ENCODE measurements around the gene B9D2.
"Not testable (repeated sequence)": the region's sequence is repeated elsewhere in the genome, so short reads cannot be mapped to it uniquely, and the experiment has no call there.

B9D2 gene

DNA sequence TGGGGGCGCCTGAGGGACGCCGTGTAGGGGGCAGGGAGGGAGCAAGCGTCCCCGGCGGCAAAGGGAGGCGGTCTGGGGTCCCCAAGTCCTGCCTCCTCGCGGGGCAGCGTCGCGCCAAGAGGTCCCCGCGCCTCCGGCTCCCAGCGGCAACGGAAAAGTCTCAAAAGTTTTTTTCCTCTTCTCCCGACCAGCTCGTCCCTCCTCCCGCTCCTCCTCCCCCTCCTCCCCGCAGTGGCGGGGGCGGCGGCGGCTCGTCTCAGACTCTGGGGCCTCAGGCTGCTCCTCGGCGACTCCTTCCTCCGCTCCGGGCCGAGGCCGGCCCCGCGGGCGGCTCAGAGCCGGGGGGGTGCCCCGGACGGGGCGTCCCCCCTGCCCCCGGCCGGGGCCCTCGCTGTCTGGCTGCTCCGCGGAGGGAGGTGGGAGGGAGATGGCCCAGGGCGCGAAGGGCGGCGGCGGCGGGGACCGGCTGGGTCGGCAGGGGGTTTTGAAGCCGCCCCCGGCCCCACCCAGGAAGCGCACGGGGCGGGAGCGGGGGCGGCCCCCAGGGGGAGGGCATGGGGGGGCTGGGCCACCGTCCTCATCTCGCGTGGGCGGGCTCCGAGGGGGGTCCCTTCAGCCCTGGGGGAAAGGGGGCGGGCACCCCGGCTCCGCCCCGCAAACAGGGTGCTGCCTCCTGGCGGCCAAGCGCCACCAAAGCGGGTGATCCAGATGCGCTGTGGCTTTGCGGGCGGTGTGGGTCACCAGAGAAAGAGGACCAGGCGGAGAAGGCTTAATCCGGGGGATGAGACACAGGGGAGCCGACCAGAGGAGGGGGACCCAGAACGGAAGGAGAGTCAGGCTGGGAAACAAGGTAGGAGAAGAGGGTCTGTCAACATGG, 10.2 kb downstream of the B9D2 start, which contains the start of gene TGFB1:
Gene TGFB1 (minus strand): TSS at position 457 of the 877 bp plus-strand sequence. CDS start 878 bp downstream, outside the sequence.
- peak; percentile 20 for DNase-seq

DNA sequence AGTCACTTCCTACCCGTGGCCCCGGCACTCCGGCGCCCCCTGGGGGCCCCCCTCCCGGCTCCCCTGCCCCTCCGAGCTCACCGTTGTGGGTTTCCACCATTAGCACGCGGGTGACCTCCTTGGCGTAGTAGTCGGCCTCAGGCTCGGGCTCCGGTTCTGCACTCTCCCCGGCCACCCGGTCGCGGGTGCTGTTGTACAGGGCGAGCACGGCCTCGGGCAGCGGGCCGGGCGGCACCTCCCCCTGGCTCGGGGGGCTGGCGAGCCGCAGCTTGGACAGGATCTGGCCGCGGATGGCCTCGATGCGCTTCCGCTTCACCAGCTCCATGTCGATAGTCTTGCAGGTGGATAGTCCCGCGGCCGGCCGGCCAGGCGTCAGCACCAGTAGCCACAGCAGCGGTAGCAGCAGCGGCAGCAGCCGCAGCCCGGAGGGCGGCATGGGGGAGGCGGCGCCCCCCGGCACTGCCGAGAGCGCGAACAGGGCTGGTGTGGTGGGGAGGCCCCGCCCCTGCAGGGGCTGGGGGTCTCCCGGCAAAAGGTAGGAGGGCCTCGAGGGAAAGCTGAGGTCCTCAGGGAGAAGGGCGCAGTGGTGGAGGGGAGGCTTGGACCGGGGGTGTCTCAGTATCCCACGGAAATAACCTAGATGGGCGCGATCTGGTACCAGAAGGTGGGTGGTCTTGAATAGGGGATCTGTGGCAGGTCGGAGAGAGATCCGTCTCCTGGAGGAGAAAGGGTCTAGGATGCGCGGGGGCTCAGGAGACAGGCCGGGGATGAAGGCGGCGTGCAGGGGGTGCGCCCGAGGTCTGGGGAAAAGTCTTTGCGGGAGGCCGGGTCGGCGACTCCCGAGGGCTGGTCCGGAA, 11.1 kb downstream of the B9D2 start:
- no peak for DNase-seq

DNA sequence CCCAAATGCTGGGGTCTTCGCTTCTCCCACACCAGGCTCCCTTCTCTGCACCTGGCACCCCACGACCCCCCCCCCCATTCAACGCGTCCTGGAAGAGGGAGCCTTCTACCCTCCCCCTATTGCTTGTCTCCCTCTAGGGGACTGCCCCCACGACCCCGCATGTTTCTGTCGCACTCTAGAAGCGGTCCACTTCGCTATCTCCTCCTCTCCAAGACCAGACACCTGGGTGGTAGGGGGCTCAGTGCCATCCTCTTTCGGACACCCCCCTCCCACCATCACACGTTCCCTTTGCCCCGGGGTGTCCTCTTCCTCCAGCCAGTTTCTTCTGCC, 11.7 kb downstream of the B9D2 start:
- DNase-seq, result no peak

DNA sequence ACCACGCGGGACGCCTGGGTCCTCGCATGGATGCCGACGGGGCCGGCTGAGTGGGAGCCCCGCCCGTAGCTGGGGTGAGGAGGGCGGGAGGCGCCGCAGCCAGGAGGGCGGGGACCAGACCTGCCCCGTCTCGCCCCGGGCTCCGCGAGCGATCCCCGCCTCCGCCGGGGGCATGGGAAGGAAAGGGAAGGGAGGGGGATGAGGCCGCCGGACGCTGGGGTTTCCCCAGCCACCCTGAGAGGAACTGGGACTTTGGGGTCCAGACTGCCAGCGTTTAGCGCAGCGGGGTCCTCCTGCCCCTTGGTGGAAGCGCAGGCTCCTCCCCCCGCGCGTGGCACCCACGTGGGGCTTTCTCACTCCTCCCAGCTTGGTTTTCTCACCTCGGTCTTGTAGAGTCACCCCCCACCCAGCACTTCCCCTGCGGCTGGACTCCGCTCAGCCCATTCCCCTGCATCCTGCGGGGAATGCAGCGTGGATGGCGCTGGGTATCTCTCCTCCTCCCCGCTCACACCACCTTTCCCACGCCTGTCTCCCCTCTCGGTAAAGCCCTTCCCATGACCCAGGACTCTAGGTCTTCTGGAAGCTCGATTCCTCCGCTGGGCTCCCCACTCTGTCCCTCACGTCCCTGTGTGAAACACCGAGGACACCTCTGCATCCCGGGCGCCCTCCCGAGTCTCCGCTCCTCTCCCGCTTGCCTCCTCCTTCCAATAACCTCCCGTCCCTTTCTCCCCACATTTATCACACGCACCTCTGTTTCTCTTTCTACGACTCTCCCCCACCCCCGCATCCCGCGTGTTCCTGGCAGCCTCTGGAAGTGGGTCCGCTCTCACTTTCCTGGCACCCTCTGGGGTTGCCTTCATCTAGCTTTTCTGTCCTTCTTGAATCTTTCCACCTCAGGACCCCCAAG, 12.4 kb downstream of the B9D2 start:
- DNase-seq, result no peak

DNA sequence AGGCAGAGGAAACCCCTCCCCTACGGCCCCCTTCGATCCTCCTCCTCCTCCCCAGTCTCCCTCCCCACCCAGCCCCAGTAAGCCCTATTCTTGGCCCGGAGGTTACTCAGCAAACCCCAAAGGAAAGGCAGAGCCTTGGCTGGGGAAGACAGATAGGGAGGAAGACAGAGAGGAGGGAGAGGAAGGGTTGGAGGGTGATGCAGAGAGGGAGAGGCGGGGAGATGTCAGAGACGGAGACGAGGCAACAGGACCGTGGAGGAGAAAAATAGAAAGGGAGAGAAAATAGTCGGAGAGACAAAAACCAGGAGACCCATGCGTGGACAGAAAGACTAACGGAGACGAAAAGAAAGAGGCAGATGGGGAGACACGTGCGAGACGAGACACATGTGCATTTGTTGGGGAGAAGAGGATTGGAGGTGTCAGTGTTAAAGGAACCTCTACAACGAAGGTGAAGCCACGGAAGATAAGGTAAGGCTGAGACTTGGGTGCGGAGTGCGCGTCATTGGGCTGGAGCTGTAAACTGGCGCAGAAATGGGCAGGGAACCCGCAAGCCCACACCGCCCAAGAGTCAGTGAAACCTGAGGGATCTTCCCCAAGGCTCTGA, 13.1 kb downstream of the B9D2 start:
- DNase-seq, result no peak

DNA sequence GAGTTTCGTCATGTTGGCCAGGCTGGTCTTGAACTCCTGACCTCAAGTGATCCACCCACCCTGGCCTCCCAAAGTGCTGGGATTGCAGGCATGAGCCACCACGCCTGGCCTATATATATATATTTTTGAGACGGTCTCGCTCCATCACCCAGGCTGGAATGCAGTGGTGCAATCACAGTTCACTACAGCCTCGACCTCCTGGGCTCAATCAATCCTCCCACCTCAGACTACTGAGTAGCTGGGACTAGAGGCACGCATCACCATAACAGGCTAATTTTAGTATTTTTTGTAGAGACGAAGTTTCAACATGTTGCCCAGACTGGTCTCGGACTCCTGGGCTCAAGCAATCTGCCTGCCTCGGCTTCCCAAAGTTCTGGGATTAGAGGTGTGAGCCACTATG, 17.0 kb downstream of the B9D2 start:
- not testable (repeated sequence) for DNase-seq

DNA sequence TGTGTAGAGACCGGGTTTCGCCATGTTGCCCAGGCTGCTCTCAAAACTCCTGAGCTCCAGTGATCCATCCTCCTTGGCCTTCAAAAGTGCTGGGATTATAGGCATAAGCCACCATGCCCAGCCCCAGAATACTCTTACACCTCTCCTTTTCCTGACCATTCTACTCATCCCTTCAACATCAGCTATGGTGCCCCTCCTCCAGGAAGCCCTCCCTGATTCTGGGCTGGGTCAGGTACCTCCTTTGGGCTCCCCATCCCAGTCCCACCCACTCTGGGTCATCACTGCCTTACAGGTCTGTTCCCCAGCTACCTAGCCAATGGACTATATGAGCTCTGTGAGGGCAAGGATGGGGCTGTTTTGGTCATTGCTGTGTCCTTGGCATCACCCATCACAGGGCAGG, 19.8 kb downstream of the B9D2 start:
- DNase-seq, result no peak

DNA sequence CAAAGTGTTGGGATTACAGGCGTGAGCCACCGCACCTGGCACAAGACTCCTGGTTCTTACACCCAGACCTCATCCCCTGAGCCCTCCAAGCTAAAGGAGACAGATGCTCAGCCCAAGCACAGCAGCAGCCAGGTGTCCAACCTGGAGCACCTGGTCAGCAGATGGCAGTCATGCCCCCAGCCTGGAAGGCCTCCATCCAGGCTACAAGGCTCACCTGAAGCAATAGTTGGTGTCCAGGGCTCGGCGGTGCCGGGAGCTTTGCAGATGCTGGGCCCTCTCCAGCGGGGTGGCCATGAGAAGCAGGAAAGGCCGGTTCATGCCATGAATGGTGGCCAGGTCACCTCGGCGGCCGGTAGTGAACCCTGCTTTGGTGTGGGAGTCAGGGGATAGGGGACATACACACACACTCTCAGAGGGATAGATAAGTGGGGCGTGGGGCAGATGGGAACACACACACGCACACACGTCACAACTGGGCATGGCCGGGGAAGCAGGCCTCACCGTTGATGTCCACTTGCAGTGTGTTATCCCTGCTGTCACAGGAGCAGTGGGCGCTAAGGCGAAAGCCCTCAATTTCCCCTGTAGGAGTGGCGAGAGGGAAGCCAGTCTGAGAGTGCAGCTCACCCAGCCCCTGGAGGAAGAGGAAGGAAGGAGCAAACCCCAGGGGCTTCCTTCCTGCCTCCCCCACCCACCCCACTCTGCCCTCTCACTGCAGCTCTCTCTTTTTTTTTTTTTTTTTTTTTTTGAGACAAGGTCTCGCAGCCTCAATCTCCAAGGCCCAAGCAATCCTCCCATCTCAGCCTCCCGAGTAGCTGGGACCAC, 22.1 kb downstream of the B9D2 start:
- no peak for DNase-seq

DNA sequence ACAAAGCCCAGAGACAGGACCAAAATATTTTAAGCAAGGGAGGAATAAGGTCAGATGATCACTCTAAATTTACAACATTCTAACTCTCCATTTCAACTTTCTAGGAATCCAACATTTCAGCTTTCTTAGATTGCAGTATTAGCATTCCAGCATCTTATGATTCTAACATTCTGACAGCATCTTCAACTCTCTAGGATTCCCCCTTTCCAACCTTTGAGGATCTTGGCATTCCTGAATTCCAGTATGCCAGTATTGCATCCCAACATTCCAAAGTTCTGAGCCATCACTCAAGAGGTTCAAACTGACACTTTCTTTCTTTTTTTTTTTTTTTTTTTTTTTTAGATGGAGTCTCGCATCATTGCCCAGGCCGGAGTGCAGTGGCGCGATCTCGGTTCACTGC, 24.0 kb downstream of the B9D2 start:
- DNase-seq, result no peak

DNA sequence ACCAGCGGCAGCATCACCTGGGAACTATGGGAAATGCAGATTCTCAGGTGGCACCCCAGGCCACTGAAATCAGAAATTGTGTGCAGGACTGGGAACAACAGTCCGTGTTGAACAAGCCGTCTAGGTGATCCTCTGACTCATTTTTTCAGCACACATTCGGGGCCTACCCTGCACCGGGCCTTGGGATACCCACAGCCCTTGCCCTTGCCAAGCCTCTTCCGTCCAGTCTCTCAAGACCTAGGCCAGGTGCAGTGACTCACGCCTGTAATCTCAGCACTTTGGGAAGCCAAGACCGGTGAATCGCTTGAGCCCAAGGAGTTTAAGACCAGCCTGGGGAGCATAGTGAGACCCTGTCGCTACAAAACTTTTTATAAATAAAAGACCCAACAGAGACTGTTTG, 28.5 kb downstream of the B9D2 start:
- DNase-seq, result no peak

DNA sequence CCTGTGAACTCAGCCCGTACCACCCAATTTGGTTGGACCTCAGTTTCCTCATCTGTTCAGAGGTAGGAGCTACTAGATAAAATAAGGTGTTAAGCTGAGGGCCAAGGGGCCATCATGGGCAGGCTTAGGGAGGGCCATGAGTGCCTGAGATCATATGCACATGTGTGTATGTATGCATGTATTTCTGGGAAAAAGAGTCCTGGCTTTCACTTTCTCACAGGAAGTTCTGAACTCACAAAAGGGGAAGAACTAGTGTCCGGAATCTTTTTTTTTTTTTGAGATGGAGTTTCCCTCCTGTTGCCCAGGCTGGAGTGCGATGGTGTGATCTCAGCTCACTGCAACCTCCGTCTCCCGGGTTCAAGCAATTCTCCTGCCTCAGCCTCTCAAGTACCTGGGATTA, 29.2 kb downstream of the B9D2 start:
- no peak for DNase-seq

DNA sequence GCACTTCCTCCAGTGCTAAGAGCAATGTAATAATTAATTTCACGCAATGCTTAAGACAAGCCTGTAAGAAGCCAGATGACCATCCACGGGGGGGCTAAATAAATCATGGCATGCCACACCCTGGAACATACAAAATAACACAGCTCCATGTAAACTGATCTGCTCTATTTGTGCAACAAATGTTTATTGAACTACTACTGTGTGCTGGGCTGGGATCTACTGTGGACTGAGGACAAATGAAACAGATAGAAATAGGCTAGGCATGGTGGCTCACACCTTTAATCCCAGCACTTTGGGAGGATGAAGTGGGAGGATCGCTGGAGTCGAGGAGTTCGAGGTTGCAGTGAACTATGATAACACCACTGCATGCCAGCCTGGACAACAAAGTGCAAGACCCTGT, 31.5 kb downstream of the B9D2 start:
- DNase-seq, result no peak

DNA sequence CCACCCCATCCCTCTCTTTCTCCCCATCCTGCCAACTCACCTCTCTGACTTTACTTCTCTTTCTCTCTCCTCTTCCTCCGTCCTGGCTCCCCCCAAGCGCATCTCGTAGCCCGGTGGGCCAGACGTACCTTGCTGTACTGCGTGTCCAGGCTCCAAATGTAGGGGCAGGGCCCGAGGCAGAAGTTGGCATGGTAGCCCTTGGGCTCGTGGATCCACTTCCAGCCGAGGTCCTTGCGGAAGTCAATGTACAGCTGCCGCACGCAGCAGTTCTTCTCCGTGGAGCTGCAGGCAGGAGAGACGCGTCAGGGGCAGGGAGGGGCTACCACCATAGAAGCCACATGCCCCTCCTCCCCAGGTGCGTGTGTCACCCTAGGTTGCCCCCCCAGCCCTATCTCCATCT, 31.9 kb downstream of the B9D2 start:
- DNase-seq, result no peak

DNA sequence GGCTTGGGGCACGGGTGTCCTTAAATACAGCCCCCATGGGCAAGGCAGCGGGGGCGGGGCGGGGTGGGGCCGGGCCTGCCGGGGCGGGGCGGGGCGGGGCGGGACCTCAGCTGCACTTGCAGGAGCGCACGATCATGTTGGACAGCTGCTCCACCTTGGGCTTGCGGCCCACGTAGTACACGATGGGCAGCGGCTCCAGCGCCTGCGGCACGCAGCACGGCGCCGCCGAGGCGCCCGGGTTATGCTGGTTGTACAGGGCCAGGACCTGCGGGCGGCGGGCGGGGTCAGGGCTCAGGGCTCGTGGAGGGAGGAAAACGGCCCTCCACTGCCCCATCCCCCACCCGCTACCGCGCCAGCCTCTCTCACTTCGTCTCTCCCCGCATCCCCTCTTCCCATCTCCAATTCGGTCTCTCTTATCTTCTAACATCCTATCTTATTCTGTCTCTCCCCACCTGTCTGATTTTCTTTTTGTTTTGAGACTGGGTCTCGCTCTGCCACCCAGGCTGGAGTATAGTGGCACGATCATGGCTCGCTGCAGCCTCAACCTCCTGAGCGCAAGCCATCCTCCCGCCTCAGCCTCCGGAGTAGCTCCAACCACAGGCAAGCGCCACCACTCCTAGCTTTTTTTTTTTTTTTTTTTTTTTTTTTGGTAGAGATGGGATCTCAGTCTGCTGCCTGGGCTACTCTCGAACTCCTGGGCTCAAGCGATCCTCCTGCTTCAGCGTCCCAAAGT, 32.8 kb downstream of the B9D2 start:
- no peak for DNase-seq

DNA sequence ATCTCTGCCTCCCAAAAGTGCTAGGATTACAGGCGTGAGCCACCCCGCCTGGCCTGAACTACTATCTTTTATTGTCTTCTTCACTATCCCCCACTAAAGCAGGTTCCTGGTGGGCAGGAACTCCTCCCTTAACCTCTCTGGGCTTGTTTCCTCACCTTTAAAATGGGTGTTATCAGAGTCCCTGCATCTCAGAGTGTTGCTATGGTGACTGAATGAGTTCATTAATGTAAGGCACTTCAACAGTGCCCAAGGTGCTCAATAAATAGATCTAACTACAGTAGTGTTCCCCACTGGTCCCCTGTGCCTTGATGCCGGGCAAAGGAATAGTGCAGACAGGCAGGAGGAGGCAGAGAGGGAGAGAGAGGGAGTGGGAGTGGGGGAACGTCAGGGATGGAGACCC, 33.5 kb downstream of the B9D2 start:
- DNase-seq, result no peak

DNA sequence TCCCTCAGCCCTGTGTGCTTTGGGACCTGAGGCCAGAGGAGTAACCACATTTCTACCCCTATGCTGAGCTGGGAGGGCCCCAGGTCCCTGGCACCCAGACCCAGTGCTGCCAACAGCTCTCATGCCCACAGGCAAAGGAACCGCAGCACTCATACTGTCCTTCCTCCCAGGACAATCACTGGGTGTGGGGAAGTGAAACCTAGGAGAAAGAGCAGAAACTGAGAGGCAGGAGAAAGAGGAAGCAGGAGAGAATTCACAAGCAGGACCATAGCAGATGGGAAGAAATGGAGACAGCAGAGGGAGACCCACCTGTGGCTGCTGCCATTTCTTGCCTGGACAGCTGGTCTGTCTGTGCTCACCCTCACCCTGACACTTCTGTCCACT, 35.1 kb downstream of the B9D2 start:
- no peak for DNase-seq

DNA sequence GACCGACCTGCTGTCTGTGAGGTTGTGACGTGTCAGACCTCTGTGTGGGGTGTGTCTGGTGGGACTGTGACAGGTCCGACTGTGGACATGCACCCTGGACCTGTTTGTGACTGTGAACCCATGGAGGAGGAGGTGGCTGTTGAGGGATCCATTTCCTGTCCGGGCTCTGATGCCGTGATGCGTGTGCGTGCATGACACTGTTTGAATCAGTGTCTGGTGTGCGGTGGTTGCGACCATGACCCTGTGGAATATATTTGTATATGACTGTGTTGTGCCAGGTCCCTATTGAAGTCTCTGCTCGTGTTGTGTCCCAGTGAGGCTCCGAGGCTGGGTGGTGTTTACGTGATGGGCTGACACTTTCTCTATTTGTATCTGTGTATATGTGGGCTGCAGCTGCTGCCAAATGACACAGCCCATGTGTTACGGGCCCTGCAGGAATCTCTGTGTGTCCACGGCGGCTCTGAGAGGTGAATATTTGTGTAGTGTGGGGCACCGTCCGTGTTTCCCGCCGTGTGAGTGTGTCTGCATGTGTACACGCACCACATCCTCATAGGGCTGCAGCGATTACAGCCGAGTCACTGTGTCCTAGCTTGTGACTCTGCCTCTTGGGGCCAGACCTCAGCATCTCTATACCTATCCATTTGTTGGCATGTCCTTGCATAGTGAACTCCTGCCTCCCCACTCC, 35.6 kb downstream of the B9D2 start:
- DNase-seq, result no peak

DNA sequence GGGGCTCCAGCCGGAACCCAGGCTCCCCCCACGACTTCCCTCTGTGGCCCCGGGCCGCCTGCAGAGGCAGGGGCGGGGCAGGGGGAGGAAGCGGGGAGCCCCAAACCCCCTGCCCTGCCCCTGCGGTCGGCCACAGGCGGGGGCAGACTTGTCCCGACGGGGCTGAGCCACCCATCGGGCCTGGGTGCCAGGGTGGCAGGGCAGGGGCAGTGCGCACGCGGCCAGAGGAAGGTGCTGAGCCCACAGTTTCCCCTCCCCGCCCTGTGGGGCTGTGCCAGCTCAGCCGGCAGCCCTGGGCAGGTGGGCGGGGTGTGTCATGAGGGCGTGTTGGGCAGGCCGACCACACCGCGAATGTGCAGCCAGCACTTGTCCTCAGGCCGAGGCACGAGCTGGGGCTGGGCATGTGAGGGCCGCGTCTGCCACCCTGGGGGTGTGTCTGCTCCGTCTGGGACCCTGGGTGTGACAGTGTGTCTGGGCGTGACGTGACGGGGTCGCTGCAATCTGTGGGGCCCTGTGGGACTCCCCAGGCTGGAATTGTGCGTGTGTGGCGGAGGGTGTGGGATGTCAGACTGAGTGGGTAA, 36.3 kb downstream of the B9D2 start:
- no peak for DNase-seq

DNA sequence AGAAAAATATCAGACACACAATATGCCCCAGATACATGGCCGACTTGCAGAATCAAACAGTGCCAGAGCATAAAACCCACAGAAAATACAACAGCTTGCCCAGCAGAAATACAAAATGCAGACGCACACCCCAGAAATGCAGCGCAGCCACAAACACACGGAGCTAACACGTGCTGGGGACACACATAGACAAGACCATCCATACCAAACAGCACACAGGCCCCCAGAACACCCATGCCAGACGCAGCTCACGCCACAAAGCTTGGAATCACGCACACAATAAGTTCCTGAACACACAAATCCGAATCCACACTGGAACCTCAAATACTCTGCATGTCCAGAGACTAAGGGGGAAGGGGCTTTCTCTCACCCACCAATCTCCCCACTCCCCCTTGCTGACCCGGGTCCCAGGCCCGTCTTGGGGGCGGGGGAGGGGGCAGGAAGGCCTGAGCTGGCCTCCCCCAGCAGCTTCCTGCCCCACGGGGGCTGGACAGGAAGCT, 36.8 kb downstream of the B9D2 start:
- no peak for DNase-seq
